SJSA1 (cell line): ENCODE data around the gene AGPAT2. TPM values are rescaled to one million over a fixed set of nuclear protein-coding genes. Genes with fewer than 3 reads are reported as not detected.

Experiments used
- DNase-seq, 2 experiments: peaks; one replicate each; pipeline ENCODE4 v3.0.0-alpha.2; 2015 to 2020; ENCODE audit warnings: low spot score in 2 of 2, low read depth in 1 of 2
- H3K27ac ChIP-seq: fragments of 250-450 bp; sonication (Bioruptor Pico); 2 replicates; pipeline ENCODE4 v1.5.1; 2020; ENCODE audit warnings: mild to moderate bottlenecking, moderate library complexity
- H3K27me3 ChIP-seq: fragments of 250-450 bp; sonication (Bioruptor Pico); replicated peaks from 2 replicates; pipeline ENCODE4 v1.5.1; 2020; ENCODE audit warnings: mild to moderate bottlenecking, moderate library complexity
- H3K36me3 ChIP-seq: fragments of 250-450 bp; sonication (Bioruptor Pico); 2 replicates; pipeline ENCODE4 v1.5.1; 2020; ENCODE audit warnings: mild to moderate bottlenecking
- H3K4me1 ChIP-seq: fragments of 250-450 bp; sonication (Bioruptor Pico); replicated peaks from 2 replicates; pipeline ENCODE4 v1.6.1; 2021; ENCODE audit warnings: mild to moderate bottlenecking
- H3K4me3 ChIP-seq: fragments of 250-450 bp; sonication (Bioruptor Pico); 2 replicates; pipeline ENCODE4 v1.5.1; 2020; ENCODE audit warnings: mild to moderate bottlenecking
- H3K9me3 ChIP-seq: fragments of 250-450 bp; sonication (Bioruptor Pico); replicated peaks from 2 replicates; pipeline ENCODE4 v1.5.1; 2020; ENCODE audit warnings: mild to moderate bottlenecking
- total RNA-seq: library from RNA; depleted of rRNA; stranded (reverse); fragments of >200 nt; shearing (Covaris generic); gene quantifications from 2 replicates; pipeline ENCODE4 v1.2.3, GENCODE V29; 2014

The AGPAT2 gene
- total RNA-seq, 1 experiment from 2014 or later, result 30.1 TPM

DNA sequence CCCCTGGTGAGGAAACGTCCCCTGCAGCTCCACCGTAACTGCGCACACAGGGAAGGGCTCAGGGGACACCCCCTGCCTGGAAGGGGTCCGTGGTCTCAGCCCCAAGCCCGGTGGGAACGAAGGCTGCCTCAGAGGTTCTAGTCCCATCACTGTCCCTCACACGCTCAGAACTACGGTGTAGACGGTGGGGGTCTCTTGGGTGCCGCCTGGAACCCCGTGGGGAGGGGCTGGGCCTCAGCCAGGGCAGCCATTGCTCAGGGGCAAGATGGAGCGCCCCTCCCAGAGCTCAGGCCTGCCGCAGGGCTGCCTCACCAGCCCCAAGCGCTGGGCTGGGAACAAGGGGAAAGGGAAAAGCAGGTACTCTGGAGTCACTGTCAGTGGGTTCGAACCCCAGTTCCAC, 2.9 kb downstream of the AGPAT2 start:
- no peak overlapping the region for H3K27ac ChIP-seq
- 0 out of 2 replicates have a peak, but pooled peaks cover 2% of the 10 kb centered on the region for H3K36me3 ChIP-seq
- H3K4me1 ChIP-seq, result peaks cover 10% of the 10 kb centered on the region
- H3K4me3 ChIP-seq, result no peak overlapping the region
- H3K27me3 ChIP-seq, result no peaks in the 10 kb centered on the region
- no peak for DNase-seq
- H3K9me3 ChIP-seq, result 0 out of 2 replicates have a peak, but pooled peaks cover 3% of the 10 kb centered on the region

- no peak for DNase-seq
- Histone ChIP-seq H3K9me3 (0 out of 2 replicates have a peak, but pooled peaks cover 3% of the 10 kb centered on the region), H3K36me3 (0 out of 2 replicates have a peak, but pooled peaks cover 2% of the 10 kb centered on the region), H3K4me3 (no peak overlapping the region), H3K27me3 (no peaks in the 10 kb centered on the region), H3K4me1 (peaks cover 10% of the 10 kb centered on the region), H3K27ac (no peak overlapping the region)
Measured at GRCh38 chr9:136683755-136684154, 3.5 kb downstream of the AGPAT2 start.

DNA sequence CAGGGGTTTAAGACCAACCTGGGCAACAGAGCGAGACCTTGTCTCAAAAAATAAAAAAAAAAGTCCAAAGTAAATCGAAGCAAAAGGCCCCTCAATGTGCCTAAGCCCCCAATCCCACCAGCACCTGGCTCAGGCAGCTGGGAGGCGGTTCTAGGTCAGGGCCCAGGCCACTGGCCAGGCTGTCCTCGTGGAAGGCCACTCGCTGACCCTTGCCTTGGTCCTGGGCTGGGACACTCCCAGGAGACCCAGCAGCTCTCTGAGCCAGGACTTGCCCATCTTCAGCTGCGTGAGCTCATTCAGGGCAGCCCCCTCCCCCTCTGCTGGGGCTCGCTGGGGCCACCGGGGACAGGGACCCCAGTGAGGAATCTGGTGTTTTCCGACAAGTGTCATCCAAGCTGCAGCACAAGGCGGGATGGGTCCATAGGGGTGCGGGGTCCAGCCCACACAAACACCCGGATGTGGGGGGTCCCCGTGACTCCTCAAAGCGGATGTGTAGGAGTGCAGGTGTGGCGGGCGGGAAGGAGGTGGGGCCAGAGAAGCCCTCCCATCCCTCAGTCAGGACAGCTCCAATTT, 4.0 kb downstream of the AGPAT2 start:
- Histone ChIP-seq H3K27ac (no peak overlapping the region), H3K36me3 (0 out of 2 replicates have a peak, but pooled peaks cover 2% of the 10 kb centered on the region), H3K4me1 (peaks cover 10% of the 10 kb centered on the region), H3K4me3 (no peak overlapping the region), H3K9me3 (0 out of 2 replicates have a peak, but pooled peaks cover 3% of the 10 kb centered on the region), H3K27me3 (no peaks in the 10 kb centered on the region)
- no peak for DNase-seq

- Histone ChIP-seq H3K27ac (no peak overlapping the region), H3K36me3 (0 out of 2 replicates have a peak, but pooled peaks cover 2% of the 10 kb centered on the region), H3K27me3 (no peaks in the 10 kb centered on the region), H3K9me3 (0 out of 2 replicates have a peak, but pooled peaks cover 3% of the 10 kb centered on the region), H3K4me1 (peaks cover 10% of the 10 kb centered on the region), H3K4me3 (no peak overlapping the region)
- DNase-seq, result no peak
Measured at GRCh38 chr9:136682710-136683109, 4.5 kb downstream of the AGPAT2 start.

DNA sequence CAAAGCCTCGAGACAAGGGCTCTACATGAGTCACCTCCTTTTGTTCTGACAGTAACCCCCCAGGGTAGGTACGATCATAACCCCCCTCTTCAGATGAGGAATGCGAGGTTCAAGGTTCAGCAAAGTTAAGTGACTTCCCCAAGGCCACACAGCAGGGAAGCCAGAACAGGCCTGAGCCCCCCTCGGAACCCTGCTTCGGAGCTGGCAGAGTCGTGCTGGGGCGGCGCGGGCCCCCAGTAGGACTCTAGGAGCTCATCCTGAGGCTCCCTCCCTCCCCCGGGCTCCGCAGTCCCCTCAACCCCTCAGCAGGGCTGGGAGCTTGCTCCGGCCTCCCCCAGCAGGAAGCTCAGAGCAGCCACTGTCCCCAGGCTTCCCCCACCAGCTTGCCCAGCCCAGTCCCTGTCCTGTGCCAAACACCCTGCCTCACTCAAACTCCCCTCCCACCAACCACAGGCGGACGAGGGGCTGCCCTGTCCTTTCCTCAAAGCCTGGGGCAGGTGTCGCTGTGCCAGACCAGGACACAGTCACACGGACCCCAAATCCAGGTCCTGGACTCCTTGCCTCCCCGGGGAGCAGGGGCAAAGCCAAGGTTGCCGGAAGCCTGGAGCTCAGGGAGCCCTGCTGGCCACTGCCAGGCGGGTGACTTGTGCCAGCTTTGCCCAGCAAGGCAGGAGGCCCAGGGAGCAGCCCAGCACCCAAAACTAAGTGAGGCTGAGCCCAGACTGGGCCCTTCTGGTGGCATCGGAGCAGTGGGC, 5.1 kb downstream of the AGPAT2 start:
- Histone ChIP-seq H3K4me1 (peaks cover 10% of the 10 kb centered on the region), H3K9me3 (0 out of 2 replicates have a peak, but pooled peaks cover 3% of the 10 kb centered on the region), H3K27ac (no peak overlapping the region), H3K4me3 (no peak overlapping the region), H3K36me3 (0 out of 2 replicates have a peak, but pooled peaks cover 2% of the 10 kb centered on the region), H3K27me3 (no peaks in the 10 kb centered on the region)
- no peak for DNase-seq

DNA sequence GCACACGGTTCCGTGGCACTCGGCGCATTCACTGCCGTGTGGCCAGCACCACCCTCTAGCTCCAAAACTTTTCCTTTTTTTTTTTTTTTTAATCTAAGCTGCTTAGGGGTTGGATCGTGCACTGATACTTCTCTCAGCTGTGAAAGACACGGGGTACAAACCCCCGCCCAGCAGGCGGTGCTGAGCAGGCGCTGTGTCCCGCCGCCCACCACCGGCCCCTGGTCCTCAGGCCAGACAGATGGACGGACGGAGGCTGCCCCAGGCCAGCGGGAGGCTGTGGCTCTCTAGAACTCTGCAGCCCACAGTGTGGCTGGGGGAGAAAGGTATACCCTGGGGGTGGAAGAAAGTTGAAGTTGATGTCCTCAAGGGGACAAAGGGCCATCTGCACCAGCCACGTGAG, 6.2 kb downstream of the AGPAT2 start:
- peaks cover 3% of the 10 kb centered on the region for H3K4me1 ChIP-seq
- H3K27me3 ChIP-seq, result no peaks in the 10 kb centered on the region
- no peak overlapping the region for H3K4me3 ChIP-seq
- H3K9me3 ChIP-seq, result no peaks in the 10 kb centered on the region
- no peak for DNase-seq
- no peaks in the 10 kb centered on the region for H3K36me3 ChIP-seq
- no peak overlapping the region for H3K27ac ChIP-seq

- H3K27ac ChIP-seq, result no peak overlapping the region
- H3K9me3 ChIP-seq, result no peaks in the 10 kb centered on the region
- no peak overlapping the region for H3K4me3 ChIP-seq
- no peaks in the 10 kb centered on the region for H3K4me1 ChIP-seq
- no peaks in the 10 kb centered on the region for H3K36me3 ChIP-seq
- no peak for DNase-seq
- H3K27me3 ChIP-seq, result no peaks in the 10 kb centered on the region
Measured at GRCh38 chr9:136679431-136679941, 7.8 kb downstream of the AGPAT2 start.

DNA sequence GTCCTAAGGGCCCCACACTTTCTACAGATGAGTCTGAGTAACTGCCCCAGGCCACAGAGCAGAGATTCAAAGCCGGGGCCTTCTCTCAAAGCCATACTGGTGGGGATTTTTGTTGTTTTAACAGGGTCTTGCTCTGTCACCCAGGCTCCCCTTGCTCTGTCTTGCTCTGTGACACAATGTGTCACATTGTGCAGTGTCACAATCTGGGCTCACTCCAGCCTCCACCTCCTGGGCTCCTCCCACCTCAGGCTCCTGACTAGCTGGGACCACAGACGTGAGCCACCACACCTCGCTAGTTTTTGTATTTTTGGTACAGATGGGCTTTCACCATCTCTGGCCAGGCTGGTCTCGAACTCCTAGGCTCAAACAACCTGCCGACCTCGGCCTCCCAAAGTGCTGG, 8.6 kb downstream of the AGPAT2 start:
- no peaks in the 10 kb centered on the region for H3K27me3 ChIP-seq
- H3K4me1 ChIP-seq, result no peaks in the 10 kb centered on the region
- H3K27ac ChIP-seq, result no peak overlapping the region
- no peak overlapping the region for H3K4me3 ChIP-seq
- no peaks in the 10 kb centered on the region for H3K9me3 ChIP-seq
- no peaks in the 10 kb centered on the region for H3K36me3 ChIP-seq
- no peak for DNase-seq

DNA sequence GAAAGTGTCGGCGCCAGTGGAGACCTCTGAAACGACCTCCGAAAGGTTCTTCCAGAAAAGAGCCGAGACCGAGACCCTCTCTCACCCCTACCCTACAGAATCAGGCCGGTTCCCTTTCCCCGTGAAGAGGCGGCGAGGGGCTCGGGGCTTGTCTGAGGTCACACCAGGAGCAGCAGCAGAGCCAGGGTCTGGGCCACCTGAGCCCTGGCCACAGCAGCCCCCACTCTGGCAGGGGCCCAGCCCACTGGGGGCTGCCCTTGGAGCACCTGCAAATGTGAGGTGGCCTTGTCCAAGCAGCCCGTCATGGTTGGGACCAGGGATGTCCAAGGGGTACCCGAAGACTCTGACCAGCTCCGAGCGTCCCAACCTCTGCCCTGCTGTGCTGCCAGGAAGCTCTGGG, 9.2 kb downstream of the AGPAT2 start:
- no peak for DNase-seq
- Histone ChIP-seq H3K9me3 (no peaks in the 10 kb centered on the region), H3K27me3 (no peaks in the 10 kb centered on the region), H3K4me3 (no peak overlapping the region), H3K4me1 (no peaks in the 10 kb centered on the region), H3K27ac (no peak overlapping the region), H3K36me3 (no peaks in the 10 kb centered on the region)

DNA sequence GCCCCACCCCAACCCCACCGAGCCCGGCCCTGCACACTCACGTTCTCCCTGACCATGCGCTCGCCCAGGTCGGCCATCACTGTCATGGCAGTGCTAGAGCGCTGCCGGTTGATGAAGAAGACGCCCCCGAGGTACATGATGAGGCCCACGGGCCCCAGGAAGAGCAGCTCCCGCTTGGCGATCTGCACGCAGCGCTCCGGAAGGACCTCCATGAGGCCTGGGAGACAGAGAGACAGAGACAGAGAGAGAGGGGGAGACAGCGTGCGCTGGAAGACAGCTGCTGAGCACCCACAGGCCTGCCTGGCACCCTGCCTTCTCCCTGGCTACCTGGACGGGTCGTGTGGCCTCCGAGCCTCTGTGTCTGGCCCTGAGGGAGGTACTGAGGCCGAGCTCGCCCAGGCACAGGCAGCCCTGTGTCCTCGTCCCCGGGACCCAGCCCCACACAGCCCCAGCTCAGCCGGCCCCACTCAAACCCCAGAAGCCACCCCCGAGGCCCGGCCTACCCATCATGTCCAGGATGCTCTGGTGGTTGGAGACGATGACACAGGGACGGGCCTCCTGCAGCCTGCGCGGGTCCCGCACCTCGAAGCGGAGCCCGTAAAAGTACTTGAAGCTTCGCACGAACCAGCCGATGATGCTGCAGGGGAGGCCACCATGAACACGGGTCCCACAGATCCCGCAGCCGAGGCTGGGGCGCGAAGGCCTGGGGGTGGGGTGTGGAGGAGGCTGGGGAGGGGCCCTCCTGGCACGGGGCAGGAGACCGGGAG, 10.2 kb downstream of the AGPAT2 start:
- Histone ChIP-seq H3K36me3 (no peaks in the 10 kb centered on the region), H3K27me3 (no peaks in the 10 kb centered on the region), H3K4me1 (no peaks in the 10 kb centered on the region), H3K9me3 (no peaks in the 10 kb centered on the region), H3K4me3 (no peak overlapping the region), H3K27ac (no peak overlapping the region)
- DNase-seq, result no peak

GRCh38 chr9:136676297-136676794, 10.9 kb downstream of the AGPAT2 start:
- no peaks in the 10 kb centered on the region for H3K27me3 ChIP-seq
- no peak overlapping the region for H3K4me3 ChIP-seq
- DNase-seq, result no peak
- no peaks in the 10 kb centered on the region for H3K4me1 ChIP-seq
- no peaks in the 10 kb centered on the region for H3K9me3 ChIP-seq
- no peak overlapping the region for H3K27ac ChIP-seq
- H3K36me3 ChIP-seq, result no peaks in the 10 kb centered on the region

DNA sequence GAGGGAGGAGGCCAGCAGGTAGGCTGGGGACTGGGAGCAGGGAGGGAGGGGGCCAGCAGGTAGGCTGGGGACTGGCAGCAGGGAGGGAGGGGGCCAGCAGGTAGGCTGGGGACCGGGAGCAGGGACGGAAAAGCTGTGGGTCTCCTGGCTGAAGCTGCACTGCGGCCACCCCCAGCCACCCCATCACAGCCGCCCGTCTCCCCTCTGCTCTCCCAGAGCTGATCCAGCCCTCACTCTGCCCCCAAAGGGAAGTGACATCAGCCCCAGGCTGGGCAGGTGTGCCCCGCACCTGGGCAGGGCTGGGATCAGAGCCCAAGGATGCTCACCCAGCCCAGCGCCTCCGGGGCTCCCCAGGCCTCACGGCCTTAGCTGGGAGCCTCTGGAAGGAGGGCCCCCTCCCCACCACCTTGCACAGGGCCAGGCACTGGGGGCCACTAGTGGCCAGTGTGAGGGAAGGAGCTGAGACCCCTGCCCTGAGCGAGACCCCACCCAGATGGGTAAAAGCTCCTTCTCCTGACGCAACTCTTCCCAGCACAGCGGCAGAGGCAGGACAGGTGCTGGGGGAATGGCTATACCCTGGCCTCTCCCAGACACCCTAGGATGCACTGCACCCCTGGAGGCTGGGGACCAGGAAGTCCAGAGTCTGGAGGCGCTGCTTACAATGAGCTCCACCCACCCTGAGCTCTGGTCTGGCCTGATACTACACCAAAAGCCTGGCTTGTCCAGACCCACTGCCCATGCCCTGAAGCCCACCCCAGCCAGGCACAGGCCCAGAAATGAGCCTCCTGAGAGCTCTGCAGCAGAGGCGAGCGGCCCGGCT, 11.6 kb downstream of the AGPAT2 start:
- DNase-seq, result no peak
- Histone ChIP-seq H3K27ac (no peak overlapping the region), H3K4me3 (no peak overlapping the region), H3K36me3 (no peaks in the 10 kb centered on the region), H3K4me1 (no peaks in the 10 kb centered on the region), H3K27me3 (peaks cover under 1% of the 10 kb centered on the region; the same call in 1 of the 2 replicates), H3K9me3 (no peaks in the 10 kb centered on the region)

DNA sequence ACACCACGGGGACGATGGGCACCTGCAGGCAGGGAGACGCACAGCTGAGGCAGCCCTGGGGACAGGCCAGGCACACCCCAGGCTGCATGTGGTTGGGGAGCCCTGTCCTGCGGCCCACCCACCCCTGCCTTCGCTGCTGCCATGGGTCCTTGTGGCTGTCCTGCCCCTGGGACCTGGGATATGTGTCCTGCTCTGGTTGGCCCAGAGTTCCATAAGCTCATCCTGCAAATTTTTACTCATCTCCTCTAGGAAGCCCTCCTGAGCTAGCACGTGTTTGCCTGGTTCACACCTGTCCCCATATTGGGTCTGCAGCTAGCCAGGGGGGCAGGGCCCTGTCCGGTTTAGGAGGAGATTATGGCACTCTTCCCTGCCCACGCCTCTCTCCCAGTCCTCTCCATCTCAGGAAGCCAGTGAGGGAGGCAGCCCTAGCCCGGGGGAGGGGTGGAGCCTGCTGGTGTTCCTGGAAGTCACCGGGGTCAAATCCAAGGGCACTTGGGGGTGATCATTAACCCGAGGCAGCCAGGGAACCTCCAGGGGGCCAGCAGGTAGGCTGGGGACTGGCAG, 12.4 kb downstream of the AGPAT2 start:
- H3K27ac ChIP-seq, result no peak overlapping the region
- peaks cover 8% of the 10 kb centered on the region for H3K27me3 ChIP-seq
- no peaks in the 10 kb centered on the region for H3K9me3 ChIP-seq
- H3K36me3 ChIP-seq, result no peaks in the 10 kb centered on the region
- no peaks in the 10 kb centered on the region for H3K4me1 ChIP-seq
- H3K4me3 ChIP-seq, result no peak overlapping the region
- no peak for DNase-seq
